Karpas-422 (cell line): ENCODE measurements around the gene TRAK1. TPM values are rescaled to one million over a fixed set of nuclear protein-coding genes. Genes with fewer than 3 reads are reported as not detected.

Experiments used
- DNase-seq: peaks from one replicate; pipeline ENCODE4 v3.0.0-alpha.2; 2015
- H2AFZ ChIP-seq: fragments of 200-600 bp; sonication (generic); 2 replicates; pipeline ENCODE4 v1.6.1; 2014; ENCODE audit warnings: antibody characterized with exemption, low read length, mixed read lengths
- H3K27ac ChIP-seq: fragments of 200-600 bp; sonication (generic); 2 replicates; pipeline ENCODE4 v1.5.1; 2014; ENCODE audit warnings: mild to moderate bottlenecking, low read length, moderate library complexity
- H3K27me3 ChIP-seq: fragments of 200-600 bp; sonication (generic); 2 replicates; pipeline ENCODE4 v1.6.1; 2014; ENCODE audit warnings: low read length, mixed read lengths
- H3K36me3 ChIP-seq: fragments of 200-600 bp; sonication (generic); 2 replicates; pipeline ENCODE4 v1.6.1; 2014; ENCODE audit warnings: low read length, mixed read lengths; ENCODE audit not compliant: insufficient read depth
- H3K4me1 ChIP-seq: fragments of 200-600 bp; sonication (generic); 2 replicates; pipeline ENCODE4 v1.6.1; 2014; ENCODE audit warnings: mild to moderate bottlenecking, low read length, mixed read lengths
- H3K4me2 ChIP-seq: fragments of 200-600 bp; sonication (generic); 2 replicates; pipeline ENCODE4 v1.6.1; 2014; ENCODE audit warnings: low read length, low read depth, mild to moderate bottlenecking; ENCODE audit not compliant: poor library complexity, severe bottlenecking
- H3K4me3 ChIP-seq: fragments of 200-600 bp; sonication (generic); 2 replicates; pipeline ENCODE4 v1.5.1; 2014; ENCODE audit warnings: mild to moderate bottlenecking, antibody characterized with exemption, low read length, mixed read lengths
- H3K79me2 ChIP-seq: fragments of 200-600 bp; sonication (generic); 2 replicates; pipeline ENCODE4 v1.6.1; 2014; ENCODE audit warnings: mild to moderate bottlenecking, low read length, mixed read lengths
- H3K9ac ChIP-seq: fragments of 200-600 bp; sonication (generic); 2 replicates; pipeline ENCODE4 v1.6.0; 2014; ENCODE audit warnings: low read length
- H3K9me2 ChIP-seq: fragments of 200-600 bp; sonication (generic), shearing (Covaris generic); replicated peaks from 2 replicates; pipeline ENCODE4 v1.6.0; 2014; ENCODE audit warnings: mild to moderate bottlenecking, low read length, moderate library complexity; ENCODE audit not compliant: insufficient read depth
- H3K9me3 ChIP-seq: fragments of 300-700, 200-600 bp; sonication (generic); 2 replicates; pipeline ENCODE4 v1.6.1; 2014; ENCODE audit warnings: low read length, mixed read lengths
- H4K20me1 ChIP-seq: fragments of 200-600 bp; sonication (generic); 2 replicates; pipeline ENCODE4 v1.6.1; 2014; ENCODE audit warnings: mild to moderate bottlenecking, antibody characterized with exemption, low read length, low read depth; ENCODE audit not compliant: insufficient read depth
- total RNA-seq: library from RNA; depleted of rRNA; stranded (reverse); fragments of >200 nt; shearing (Covaris generic); gene quantifications from 2 replicates; pipeline ENCODE4 v1.2.3, GENCODE V29; 2014; ENCODE audit warnings: low replicate concordance

TRAK1 gene
- total RNA-seq, 1 experiment from 2014 or later, result 72.8 TPM

- Histone ChIP-seq H3K9me2 (no peaks in the 10 kb centered on the region), H3K27ac (peak overlapping the region; percentile 86), H3K4me2 (peak overlapping the region; percentile 96), H3K36me3 (no peaks in the 10 kb centered on the region), H4K20me1 (no peaks in the 10 kb centered on the region), H3K27me3 (no peaks in the 10 kb centered on the region), H3K4me1 (peaks cover 72% of the 10 kb centered on the region), H3K79me2 (peaks cover 89% of the 10 kb centered on the region), H3K9ac (peak overlapping the region; percentile 67), H3K4me3 (peak overlapping the region; percentile 68), H2AFZ (no peak overlapping the region), H3K9me3 (no peaks in the 10 kb centered on the region)
- peak; percentile 85 for DNase-seq
Observed at GRCh38 chr3:42159706-42160472, 68.7 kb downstream of the TRAK1 start.

- H3K9ac ChIP-seq, result peak overlapping the region; percentile 28
- H3K4me1 ChIP-seq, result peaks cover 81% of the 10 kb centered on the region
- H3K27me3 ChIP-seq, result no peaks in the 10 kb centered on the region
- no peaks in the 10 kb centered on the region for H3K36me3 ChIP-seq
- H4K20me1 ChIP-seq, result no peaks in the 10 kb centered on the region
- no peaks in the 10 kb centered on the region for H3K9me3 ChIP-seq
- peak overlapping the region; percentile 96 for H3K4me2 ChIP-seq
- no peaks in the 10 kb centered on the region for H3K9me2 ChIP-seq
- peaks cover 89% of the 10 kb centered on the region for H3K79me2 ChIP-seq
- peak overlapping the region; percentile 86 for H3K27ac ChIP-seq
- DNase-seq, result no peak
- no peak overlapping the region; the same call in 1 of the 2 replicates for H3K4me3 ChIP-seq
- no peak overlapping the region for H2AFZ ChIP-seq
Observed at GRCh38 chr3:42161050-42161935, 70.1 kb downstream of the TRAK1 start.

GRCh38 chr3:42162462-42162861, 71.3 kb downstream of the TRAK1 start:
- DNase-seq, result no peak
- Histone ChIP-seq H3K4me2 (no peak overlapping the region), H3K27me3 (no peaks in the 10 kb centered on the region), H3K9ac (no peak overlapping the region), H3K79me2 (peaks cover 92% of the 10 kb centered on the region), H3K27ac (peak overlapping the region; percentile 38; the same call in 1 of the 2 replicates), H3K9me3 (no peaks in the 10 kb centered on the region), H3K9me2 (no peaks in the 10 kb centered on the region), H4K20me1 (no peaks in the 10 kb centered on the region), H3K4me3 (no peak overlapping the region), H2AFZ (no peak overlapping the region), H3K4me1 (peaks cover 89% of the 10 kb centered on the region), H3K36me3 (no peaks in the 10 kb centered on the region)

GRCh38 chr3:42163622-42164244, 72.6 kb downstream of the TRAK1 start:
- no peak overlapping the region for H2AFZ ChIP-seq
- H3K9me2 ChIP-seq, result no peaks in the 10 kb centered on the region
- H4K20me1 ChIP-seq, result no peaks in the 10 kb centered on the region
- no peaks in the 10 kb centered on the region for H3K27me3 ChIP-seq
- H3K9ac ChIP-seq, result peak overlapping the region; percentile 28; the same call in 1 of the 2 replicates
- no peak overlapping the region for H3K4me3 ChIP-seq
- no peaks in the 10 kb centered on the region for H3K36me3 ChIP-seq
- no peak for DNase-seq
- H3K79me2 ChIP-seq, result peaks cover 95% of the 10 kb centered on the region
- H3K4me2 ChIP-seq, result peak overlapping the region; percentile 17
- peaks cover 88% of the 10 kb centered on the region for H3K4me1 ChIP-seq
- no peaks in the 10 kb centered on the region for H3K9me3 ChIP-seq
- H3K27ac ChIP-seq, result peak overlapping the region; percentile 55

GRCh38 chr3:42164656-42165055, 73.5 kb downstream of the TRAK1 start:
- Histone ChIP-seq H3K27me3 (no peaks in the 10 kb centered on the region), H3K9me2 (no peaks in the 10 kb centered on the region), H3K9me3 (no peaks in the 10 kb centered on the region), H4K20me1 (no peaks in the 10 kb centered on the region), H3K79me2 (peaks cover 93% of the 10 kb centered on the region), H3K27ac (peak overlapping the region; percentile 55), H2AFZ (no peak overlapping the region), H3K4me2 (no peak overlapping the region), H3K36me3 (no peaks in the 10 kb centered on the region), H3K9ac (no peak overlapping the region), H3K4me3 (no peak overlapping the region), H3K4me1 (peaks cover 89% of the 10 kb centered on the region)
- no peak for DNase-seq

GRCh38 chr3:42165211-42165610, 74.1 kb downstream of the TRAK1 start:
- Histone ChIP-seq H3K36me3 (no peaks in the 10 kb centered on the region), H3K4me1 (peaks cover 89% of the 10 kb centered on the region), H3K4me2 (no peak overlapping the region), H4K20me1 (no peaks in the 10 kb centered on the region), H2AFZ (no peak overlapping the region), H3K27ac (peak overlapping the region; percentile 55), H3K79me2 (peaks cover 93% of the 10 kb centered on the region), H3K27me3 (no peaks in the 10 kb centered on the region), H3K9ac (no peak overlapping the region), H3K9me2 (no peaks in the 10 kb centered on the region), H3K9me3 (no peaks in the 10 kb centered on the region), H3K4me3 (no peak overlapping the region)
- DNase-seq, result no peak

- peaks cover 92% of the 10 kb centered on the region for H3K79me2 ChIP-seq
- H3K9ac ChIP-seq, result no peak overlapping the region
- H3K27ac ChIP-seq, result peak overlapping the region; percentile 53
- no peaks in the 10 kb centered on the region for H4K20me1 ChIP-seq
- no peak overlapping the region for H3K4me3 ChIP-seq
- H3K4me1 ChIP-seq, result peaks cover 89% of the 10 kb centered on the region
- no peak overlapping the region for H2AFZ ChIP-seq
- no peaks in the 10 kb centered on the region for H3K9me2 ChIP-seq
- no peak for DNase-seq
- H3K9me3 ChIP-seq, result no peaks in the 10 kb centered on the region
- no peaks in the 10 kb centered on the region for H3K27me3 ChIP-seq
- no peaks in the 10 kb centered on the region for H3K36me3 ChIP-seq
- no peak overlapping the region for H3K4me2 ChIP-seq
Observed at GRCh38 chr3:42166214-42166613, 75.1 kb downstream of the TRAK1 start.
